Caco-2 (cell line): Measurements from ENCODE around the gene FILIP1. TPM values are rescaled to one million over a fixed set of nuclear protein-coding genes. Genes with fewer than 3 reads are reported as not detected.

Source experiments
- BruUV-seq: library from RNA; stranded (reverse); fragments of 400-500 nt; replicated peaks from 2 replicates; lab custom pipeline; 2021; lab: Mats Ljungman, UMichigan
- CTCF ChIA-PET: fragments of 300-600 bp; sonication (Branson Sonifier 250); formaldehyde crosslinking; loops from one replicate; lab custom pipeline; 2022; ENCODE audit warnings: antibody characterized with exemption; lab: Charles Lee
- POLR2A ChIA-PET: fragments of 300-600 bp; sonication (Branson Sonifier 250); formaldehyde crosslinking; loops from one replicate; lab custom pipeline; 2022; ENCODE audit warnings: antibody characterized with exemption; lab: Charles Lee
- DNase-seq, 2 experiments: peaks; one replicate each; pipeline versions ENCODE4 v3.0.0 to v3.0.0-alpha.2; 2020 to 2022
- H3K27me3 ChIP-seq: replicated peaks from 2 replicates; pipeline ENCODE4 v1.6.0; 2011; ENCODE audit warnings: low read length; ENCODE audit not compliant: control insufficient read depth, insufficient read depth
- H3K36me3 ChIP-seq: 2 replicates; pipeline ENCODE4 v1.5.1; 2011; ENCODE audit warnings: low read length; ENCODE audit not compliant: control insufficient read depth, insufficient read depth
- H3K4me1 ChIP-seq: fragments of 250-450 bp; sonication (Bioruptor Pico); 2 replicates; pipeline ENCODE4 v1.5.1; 2020; ENCODE audit warnings: mild to moderate bottlenecking
- H3K4me3 ChIP-seq: 2 replicates; pipeline ENCODE4 v1.5.1; 2011; ENCODE audit warnings: low read depth, mild to moderate bottlenecking, control low read depth, low read length
- H3K9me3 ChIP-seq: fragments of 250-450 bp; sonication (Bioruptor Pico); 2 replicates; pipeline ENCODE4 v1.5.1; 2020; ENCODE audit warnings: mild to moderate bottlenecking, moderate library complexity
- H3K27ac Mint-ChIP-seq: one replicate; pipeline ENCODE4 v1.8.0; 2022; ENCODE audit warnings: mixed read lengths; ENCODE audit not compliant: unreplicated experiment
- H3K27me3 Mint-ChIP-seq: one replicate; pipeline ENCODE4 v1.8.0; 2022; ENCODE audit warnings: mixed read lengths; ENCODE audit not compliant: insufficient read depth, unreplicated experiment
- H3K36me3 Mint-ChIP-seq: one replicate; pipeline ENCODE4 v1.8.0; 2022; ENCODE audit warnings: mild to moderate bottlenecking, mixed read lengths; ENCODE audit not compliant: insufficient read depth, unreplicated experiment
- H3K4me1 Mint-ChIP-seq: one replicate; pipeline ENCODE4 v1.8.0; 2022; ENCODE audit warnings: low read depth, mixed read lengths; ENCODE audit not compliant: unreplicated experiment
- H3K4me3 Mint-ChIP-seq: one replicate; pipeline ENCODE4 v1.8.0; 2022; ENCODE audit warnings: mild to moderate bottlenecking, moderate library complexity, mixed read lengths; ENCODE audit not compliant: unreplicated experiment
- H3K9me3 Mint-ChIP-seq: one replicate; pipeline ENCODE4 v1.8.0; 2022; ENCODE audit warnings: mixed read lengths; ENCODE audit not compliant: unreplicated experiment
- CTCF ChIP-seq, 2 experiments: fragments of 200-600 bp in 1 of 2; IDR thresholded peaks; 1 replicate in 1 of 2; 2 replicates in 1 of 2; pipeline versions ENCODE4 v1.5.1 to v1.8.0; 2011 to 2022; ENCODE audit warnings: antibody characterized with exemption in 1 of 2, control low read depth in 1 of 2, inconsistent platforms in 1 of 2, low read depth in 1 of 2, low read length in 1 of 2, mild to moderate bottlenecking in 1 of 2, moderate library complexity in 1 of 2; ENCODE audit not compliant: insufficient read depth in 1 of 2, severe bottlenecking in 1 of 2, unreplicated experiment in 1 of 2
- intact Hi-C: fragments of 100-400 bp; cut with micrococcal nuclease; formaldehyde crosslinking; loops from one replicate; pipeline ENCODE4 v1.10.0; 2022; ENCODE audit not compliant: unreplicated experiment
- total RNA-seq: library from RNA; stranded (reverse); gene quantifications from 2 replicates; pipeline ENCODE4 v1.2.3, GENCODE V29; 2022

Gene FILIP1
- total RNA-seq, 1 experiment from 2014 or later: 0.07 TPM

DNA sequence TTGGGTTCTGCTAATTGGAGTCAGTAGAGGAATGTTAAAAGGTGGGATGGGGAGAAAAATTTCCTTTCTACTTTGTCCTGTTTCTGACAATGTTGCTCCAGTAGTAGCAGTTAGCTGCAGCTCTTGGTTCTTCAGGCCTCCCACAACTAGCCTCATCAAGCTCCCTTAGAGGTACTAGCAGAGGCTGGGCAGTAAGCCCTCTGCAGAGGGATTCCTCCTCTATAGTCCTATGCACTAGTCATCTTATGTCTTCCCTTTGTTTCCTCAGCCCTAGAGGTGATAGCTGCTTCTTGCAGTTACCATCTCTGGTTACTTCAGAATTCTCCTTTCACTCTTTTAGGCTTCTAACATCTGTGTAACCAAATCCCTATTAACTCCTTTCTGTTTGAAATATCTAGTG is 99.8 kb downstream of the FILIP1 start:
- Histone ChIP-seq H3K4me1 (no peaks in the 10 kb centered on the region), H3K4me3 (no peak overlapping the region), H3K36me3 (no peaks in the 10 kb centered on the region), H3K27me3 (no peaks in the 10 kb centered on the region), H3K9me3 (no peaks in the 10 kb centered on the region)
- POLR2A ChIA-PET: interaction anchor here (0.6 kb wide), 1 partner anchor 166 kb away, joined by 5 read pairs; no protein-coding TSS in a partner anchor
- no TSS peak for BruUV-seq
- CTCF ChIA-PET: no interaction called here
- Mint-ChIP-seq H3K27ac (no peak overlapping the region), H3K4me3 (no peak overlapping the region), H3K27me3 (no peaks in the 10 kb centered on the region), H3K4me1 (no peaks in the 10 kb centered on the region), H3K36me3 (no peaks in the 10 kb centered on the region), H3K9me3 (no peaks in the 10 kb centered on the region)
- intact Hi-C loops: no loop called here
- DNase-seq: no peak
- TF ChIP-seq CTCF (IDR thresholded peaks at IDR 0.05; ENCODE audit: insufficient read depth in 1 of 2, low read depth in 1 of 2, low read length in 1 of 2, severe bottlenecking in 1 of 2, unreplicated experiment in 1 of 2): no peak

- H3K27me3 Mint-ChIP-seq: no peaks in the 10 kb centered on the region
- H3K36me3 ChIP-seq: no peaks in the 10 kb centered on the region
- no peak overlapping the region for H3K4me3 ChIP-seq
- no peak overlapping the region for H3K4me3 Mint-ChIP-seq
- POLR2A ChIA-PET: no interaction called here
- H3K4me1 ChIP-seq: no peaks in the 10 kb centered on the region
- no peaks in the 10 kb centered on the region for H3K9me3 ChIP-seq
- no TSS peak for BruUV-seq
- H3K27ac Mint-ChIP-seq: no peak overlapping the region
- H3K36me3 Mint-ChIP-seq: no peaks in the 10 kb centered on the region
- TF ChIP-seq CTCF (IDR thresholded peaks at IDR 0.05; ENCODE audit: insufficient read depth in 1 of 2, low read depth in 1 of 2, low read length in 1 of 2, severe bottlenecking in 1 of 2, unreplicated experiment in 1 of 2): no peak
- CTCF ChIA-PET: no interaction called here
- no peaks in the 10 kb centered on the region for H3K27me3 ChIP-seq
- no peaks in the 10 kb centered on the region for H3K9me3 Mint-ChIP-seq
- DNase-seq: no peak
- no peaks in the 10 kb centered on the region for H3K4me1 Mint-ChIP-seq
- intact Hi-C loops: no loop called here
These were observed 102.3 kb downstream of the FILIP1 start for GRCh38 chr6:75391276-75391675.

GRCh38 chr6:75386050-75386770 is 107.4 kb downstream of the FILIP1 start:
- no peak for TF ChIP-seq CTCF (IDR thresholded peaks at IDR 0.05; ENCODE audit: insufficient read depth in 1 of 2, low read depth in 1 of 2, low read length in 1 of 2, severe bottlenecking in 1 of 2, unreplicated experiment in 1 of 2)
- Histone ChIP-seq H3K36me3 (no peaks in the 10 kb centered on the region), H3K27me3 (no peaks in the 10 kb centered on the region), H3K9me3 (no peaks in the 10 kb centered on the region), H3K4me1 (no peaks in the 10 kb centered on the region), H3K4me3 (no peak overlapping the region)
- no peak for DNase-seq
- CTCF ChIA-PET: no interaction called here
- BruUV-seq: no TSS peak
- H3K27me3 Mint-ChIP-seq: no peaks in the 10 kb centered on the region
- no peaks in the 10 kb centered on the region for H3K36me3 Mint-ChIP-seq
- no peak overlapping the region for H3K27ac Mint-ChIP-seq
- H3K4me3 Mint-ChIP-seq: no peak overlapping the region
- POLR2A ChIA-PET: interaction anchor here (0.5 kb wide), 1 partner anchor 1648 kb away, joined by 3 read pairs; no protein-coding TSS in a partner anchor
- H3K9me3 Mint-ChIP-seq: no peaks in the 10 kb centered on the region
- intact Hi-C loops: no loop called here
- H3K4me1 Mint-ChIP-seq: no peaks in the 10 kb centered on the region
